Putamen (tissue), 1 donor: ENCODE results near the gene NUBPL.
"Not testable (repeated sequence)": the region's sequence is repeated elsewhere in the genome, so short reads cannot be mapped to it uniquely, and the experiment has no call there.

Experiments used
- DNase-seq: peaks from one replicate; pipeline ENCODE4 v3.0.0-alpha.2; 2016; ENCODE audit warnings: low spot score

Gene NUBPL

GRCh38 chr14:31677630-31678029 lies 116.4 kb downstream of the NUBPL start:
- DNase-seq = no peak

- no peak for DNase-seq
Measured at GRCh38 chr14:31678421-31679249, 117.4 kb downstream of the NUBPL start.

- DNase-seq = no peak
Measured at GRCh38 chr14:31682768-31683167, 121.6 kb downstream of the NUBPL start.

GRCh38 chr14:31687726-31688125 lies 126.5 kb downstream of the NUBPL start:
- DNase-seq = no peak

GRCh38 chr14:31690056-31690455 lies 128.9 kb downstream of the NUBPL start:
- no peak for DNase-seq

GRCh38 chr14:31692376-31692781 lies 131.2 kb downstream of the NUBPL start:
- DNase-seq = peak; percentile 14

- DNase-seq = no peak
Measured at GRCh38 chr14:31696378-31696777, 135.2 kb downstream of the NUBPL start.

GRCh38 chr14:31699809-31700208 lies 138.6 kb downstream of the NUBPL start:
- no peak for DNase-seq

GRCh38 chr14:31700282-31701074 lies 139.3 kb downstream of the NUBPL start:
- no peak for DNase-seq

- DNase-seq = no peak
Measured at GRCh38 chr14:31702130-31702529, 140.9 kb downstream of the NUBPL start.

GRCh38 chr14:31703056-31703455 lies 141.9 kb downstream of the NUBPL start:
- no peak for DNase-seq

DNA sequence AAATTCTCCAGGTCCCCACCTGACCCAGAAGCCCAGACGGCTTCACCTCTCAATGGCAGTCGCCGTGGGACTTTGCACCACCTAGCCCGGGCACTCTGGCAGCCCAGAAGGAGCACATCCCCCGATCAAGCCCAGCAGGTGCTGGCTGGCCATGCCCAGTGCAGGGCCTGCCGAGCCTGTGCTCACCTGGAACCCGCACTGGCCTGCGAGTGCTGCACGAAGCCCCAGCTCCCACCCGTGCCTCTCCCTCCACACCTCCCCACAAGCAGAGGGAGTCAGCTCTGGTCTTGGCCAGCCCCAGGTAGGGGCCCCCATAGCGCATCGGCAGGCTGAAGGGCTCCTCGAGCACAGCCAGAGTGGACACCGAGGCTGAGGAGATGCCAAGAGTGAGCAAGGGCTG lies 144.5 kb downstream of the NUBPL start:
- no peak for DNase-seq

- not testable (repeated sequence) for DNase-seq
Measured at GRCh38 chr14:31708661-31709060, 147.5 kb downstream of the NUBPL start.

- DNase-seq = no peak
Measured at GRCh38 chr14:31712244-31713127, 151.3 kb downstream of the NUBPL start.

DNA sequence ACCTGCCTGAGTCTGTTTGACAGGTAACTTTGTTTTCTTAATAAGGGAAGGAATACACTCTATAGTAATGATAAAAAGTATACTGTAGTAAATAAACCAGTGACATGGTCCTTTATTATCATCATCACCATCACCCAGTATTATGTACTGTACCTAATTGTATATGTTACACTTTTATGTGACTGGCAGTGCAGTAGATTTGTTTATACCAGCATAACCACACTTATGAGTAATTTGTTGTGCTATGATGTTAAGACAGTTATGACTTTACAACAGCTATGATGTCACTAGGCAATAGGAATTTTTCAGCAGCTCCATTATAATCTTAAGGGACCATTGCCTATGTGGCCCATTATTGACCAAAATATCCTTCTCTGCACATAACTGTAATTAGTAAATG lies 155.0 kb downstream of the NUBPL start:
- DNase-seq = no peak

DNA sequence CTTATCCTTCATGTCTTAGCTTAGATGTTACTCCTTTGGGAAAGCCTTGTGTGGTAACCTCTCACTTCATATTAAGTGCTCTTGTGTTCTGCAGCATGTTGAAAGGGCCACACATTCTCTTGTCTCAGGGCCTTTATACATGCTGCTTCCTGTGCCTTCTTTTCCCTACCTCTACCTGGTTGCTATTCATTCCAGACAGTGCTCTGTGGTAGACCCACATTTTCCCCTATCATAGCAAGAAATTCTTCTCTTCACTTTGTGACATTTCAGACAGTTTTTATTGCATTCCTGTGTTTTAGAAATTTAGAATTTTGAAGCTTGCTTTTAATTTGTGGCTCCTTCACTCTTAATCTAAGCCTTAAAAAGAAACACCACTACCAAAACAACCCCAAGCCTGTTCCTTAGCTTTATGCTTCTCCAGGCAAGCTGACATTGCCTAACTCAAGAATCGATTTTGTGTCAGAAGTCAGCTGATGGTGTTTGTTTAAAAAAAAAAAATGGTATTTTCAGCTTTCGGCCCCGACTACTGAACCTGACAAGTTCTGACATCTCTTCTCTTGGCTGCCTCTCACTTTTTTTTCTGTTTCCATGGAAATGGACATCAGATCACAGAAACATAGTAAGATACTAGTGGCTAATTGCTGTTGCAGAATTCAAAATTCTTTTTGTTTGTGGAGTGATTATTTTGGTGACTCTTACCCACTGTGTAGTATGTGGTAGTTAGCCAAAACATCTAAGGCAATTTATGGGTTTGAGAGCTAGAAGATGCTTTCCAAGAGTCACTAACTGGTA lies 156.3 kb downstream of the NUBPL start:
- DNase-seq = no peak

GRCh38 chr14:31718585-31718984 lies 157.4 kb downstream of the NUBPL start:
- DNase-seq = no peak

DNA sequence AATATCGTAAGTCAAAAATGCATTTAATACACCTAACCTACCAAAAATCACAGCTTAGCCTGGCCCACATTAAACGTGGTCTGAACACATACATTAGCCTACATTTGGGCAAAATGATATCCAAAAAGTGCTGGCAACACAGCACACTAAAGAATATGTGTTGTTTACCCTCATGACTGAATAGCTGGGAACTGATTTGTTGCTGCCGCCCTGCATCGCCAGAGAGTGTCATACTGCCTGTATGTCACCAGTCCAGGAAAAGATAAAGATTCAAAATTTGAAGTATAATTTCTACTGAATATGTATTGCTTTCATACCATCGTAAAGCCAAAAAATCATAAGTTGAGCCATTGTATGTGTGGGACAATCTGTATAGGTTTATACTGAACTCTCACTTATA lies 157.8 kb downstream of the NUBPL start:
- no peak for DNase-seq

DNA sequence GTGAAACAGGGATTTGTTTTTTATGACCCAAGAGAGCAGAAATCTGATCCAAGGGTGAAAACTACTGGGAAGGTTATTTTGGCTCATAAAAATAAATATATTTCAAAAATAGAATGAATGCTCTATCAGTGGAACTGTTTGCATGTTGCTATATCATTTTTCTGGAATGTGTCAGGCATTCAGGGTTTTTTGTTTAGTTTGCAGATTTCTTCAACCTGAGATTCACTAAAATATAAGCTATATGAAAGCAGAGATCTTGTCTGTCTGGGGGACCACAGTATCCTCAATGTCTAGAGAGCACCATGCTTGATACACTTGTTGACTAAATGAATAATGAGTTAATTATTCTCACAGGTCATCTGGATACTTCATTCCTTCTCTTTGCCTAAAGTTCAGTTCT lies 165.1 kb downstream of the NUBPL start:
- DNase-seq = no peak

DNA sequence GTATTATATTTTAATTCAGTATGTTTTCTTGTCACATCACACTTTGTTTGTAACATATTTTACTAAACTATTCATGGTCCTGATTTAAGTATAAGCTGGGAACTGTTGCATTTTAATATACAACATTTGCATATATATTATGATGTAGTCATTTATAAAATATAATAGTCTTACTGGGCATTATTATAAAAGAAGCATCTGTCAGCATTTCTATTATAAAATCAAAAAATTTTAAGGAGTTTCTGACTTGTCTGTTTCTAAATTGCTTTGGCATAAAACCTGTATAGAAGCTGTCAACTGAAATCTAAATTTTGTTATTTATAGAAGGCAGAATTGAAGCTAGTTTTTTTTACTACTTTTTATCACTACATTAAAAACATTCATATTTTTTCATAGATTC lies 166.6 kb downstream of the NUBPL start:
- no peak for DNase-seq

GRCh38 chr14:31740688-31741087 lies 179.5 kb downstream of the NUBPL start:
- no peak for DNase-seq
